ENCODE data around the gene RFLNA. TPM values are rescaled to one million over a fixed set of nuclear protein-coding genes. Genes with fewer than 3 reads are reported as not detected.

RFLNA gene
- total RNA-seq, 1 donor from 2014 or later: 0.50 TPM

DNA sequence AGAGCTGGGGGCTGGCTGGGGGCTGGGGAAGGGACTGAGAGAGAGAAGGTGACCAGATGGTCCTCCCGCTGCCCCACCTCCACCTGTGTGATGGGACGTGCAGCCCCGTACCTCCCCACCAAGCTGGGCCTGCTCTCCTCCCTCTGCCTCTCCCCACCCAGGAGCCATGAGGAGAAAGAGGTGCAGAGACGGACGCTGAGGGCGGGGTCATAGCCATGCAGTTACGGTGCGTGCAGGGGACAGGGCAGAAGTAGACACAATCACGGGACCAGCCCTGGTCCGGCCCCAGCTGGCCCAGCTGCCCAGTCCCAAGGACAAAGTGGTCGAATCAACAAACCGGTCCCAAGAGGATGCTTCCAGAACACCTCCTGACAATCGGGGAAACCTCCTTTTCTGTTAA, 33.2 kb downstream of the RFLNA start:
- Histone ChIP-seq H3K36me3 (peaks cover 94% of the 10 kb centered on the region), H3K27ac (no peak overlapping the region), H3K4me1 (no peaks in the 10 kb centered on the region), H3K9me3 (peaks cover 16% of the 10 kb centered on the region), H3K27me3 (ENCODE audit: low read depth) (no peaks in the 10 kb centered on the region), H3K4me3 (no peak overlapping the region)
- intact Hi-C loops (cut with DNase I): no loop called here
- TF ChIP-seq, protein P1, sequence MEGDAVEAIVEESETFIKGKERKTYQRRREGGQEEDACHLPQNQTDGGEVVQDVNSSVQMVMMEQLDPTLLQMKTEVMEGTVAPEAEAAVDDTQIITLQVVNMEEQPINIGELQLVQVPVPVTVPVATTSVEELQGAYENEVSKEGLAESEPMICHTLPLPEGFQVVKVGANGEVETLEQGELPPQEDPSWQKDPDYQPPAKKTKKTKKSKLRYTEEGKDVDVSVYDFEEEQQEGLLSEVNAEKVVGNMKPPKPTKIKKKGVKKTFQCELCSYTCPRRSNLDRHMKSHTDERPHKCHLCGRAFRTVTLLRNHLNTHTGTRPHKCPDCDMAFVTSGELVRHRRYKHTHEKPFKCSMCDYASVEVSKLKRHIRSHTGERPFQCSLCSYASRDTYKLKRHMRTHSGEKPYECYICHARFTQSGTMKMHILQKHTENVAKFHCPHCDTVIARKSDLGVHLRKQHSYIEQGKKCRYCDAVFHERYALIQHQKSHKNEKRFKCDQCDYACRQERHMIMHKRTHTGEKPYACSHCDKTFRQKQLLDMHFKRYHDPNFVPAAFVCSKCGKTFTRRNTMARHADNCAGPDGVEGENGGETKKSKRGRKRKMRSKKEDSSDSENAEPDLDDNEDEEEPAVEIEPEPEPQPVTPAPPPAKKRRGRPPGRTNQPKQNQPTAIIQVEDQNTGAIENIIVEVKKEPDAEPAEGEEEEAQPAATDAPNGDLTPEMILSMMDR (IDR thresholded peaks at IDR 0.05): no peak
- DNase-seq (no peak), ATAC-seq (no peak)

GRCh38 chr12:124328636-124329035, 33.7 kb downstream of the RFLNA start:
- H3K36me3 ChIP-seq: peaks cover 96% of the 10 kb centered on the region
- intact Hi-C loops (cut with DNase I): no loop called here
- H3K27ac ChIP-seq: no peak overlapping the region
- DNase-seq (no peak), ATAC-seq (no peak)
- no peak overlapping the region for H3K4me3 ChIP-seq
- H3K27me3 ChIP-seq (ENCODE audit: low read depth): no peaks in the 10 kb centered on the region
- H3K4me1 ChIP-seq: no peaks in the 10 kb centered on the region
- H3K9me3 ChIP-seq: peaks cover 13% of the 10 kb centered on the region
- TF ChIP-seq, protein P1 (IDR thresholded peaks at IDR 0.05): no peak

- TF ChIP-seq, protein P1 (IDR thresholded peaks at IDR 0.05): peak; percentile 21
- Histone ChIP-seq H3K36me3 (peaks cover 96% of the 10 kb centered on the region), H3K9me3 (no peaks in the 10 kb centered on the region), H3K4me1 (no peaks in the 10 kb centered on the region), H3K4me3 (no peak overlapping the region), H3K27ac (no peak overlapping the region), H3K27me3 (ENCODE audit: low read depth) (no peaks in the 10 kb centered on the region)
- intact Hi-C loops (cut with DNase I): no loop called here
- ATAC-seq (no peak), DNase-seq (no peak)
Measured at GRCh38 chr12:124332058-124332672, 37.3 kb downstream of the RFLNA start.

- intact Hi-C loops (cut with DNase I): no loop called here
- ATAC-seq (no peak), DNase-seq (no peak)
- TF ChIP-seq, protein P1 (IDR thresholded peaks at IDR 0.05): no peak
- Histone ChIP-seq H3K4me1 (no peaks in the 10 kb centered on the region), H3K36me3 (peaks cover 99% of the 10 kb centered on the region), H3K4me3 (no peak overlapping the region), H3K27ac (no peak overlapping the region), H3K9me3 (no peaks in the 10 kb centered on the region), H3K27me3 (ENCODE audit: low read depth) (no peaks in the 10 kb centered on the region)
Measured at GRCh38 chr12:124332900-124333299, 38.0 kb downstream of the RFLNA start.

DNA sequence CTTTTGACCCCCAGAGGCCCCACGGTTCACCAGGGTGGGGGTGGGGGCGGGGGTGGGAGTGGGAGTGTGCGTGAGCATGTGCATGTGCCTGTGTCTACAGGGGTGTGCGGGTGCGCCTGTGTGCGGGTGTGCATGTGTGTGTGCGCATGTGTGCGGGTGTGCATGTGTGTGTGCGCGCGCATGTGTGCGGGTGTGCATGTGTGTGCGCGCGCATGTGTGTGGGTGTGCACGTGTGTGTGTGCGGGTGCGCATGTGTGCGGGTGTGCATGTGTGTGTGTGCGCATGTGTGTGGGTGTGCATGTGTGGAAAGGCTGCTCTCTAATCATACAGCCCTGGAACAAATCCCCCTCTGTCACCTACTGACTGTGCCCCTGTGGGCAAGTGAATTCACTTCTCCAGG, 38.8 kb downstream of the RFLNA start:
- peak; percentile 5 to 9 for ATAC-seq
- no peak overlapping the region for H3K4me3 ChIP-seq
- no peaks in the 10 kb centered on the region for H3K27me3 ChIP-seq (ENCODE audit: low read depth)
- no peak for DNase-seq
- TF ChIP-seq, protein P1 (IDR thresholded peaks at IDR 0.05): no peak
- no peaks in the 10 kb centered on the region for H3K4me1 ChIP-seq
- intact Hi-C loops (cut with DNase I): no loop called here
- no peak overlapping the region for H3K27ac ChIP-seq
- peaks cover 98% of the 10 kb centered on the region for H3K36me3 ChIP-seq
- H3K9me3 ChIP-seq: no peaks in the 10 kb centered on the region

Data from lower lobe of right lung (tissue), 2 donors.